AG09319 (cell line): ENCODE data around the gene RAB4A.

Experiments used
- DNase-seq: peaks from one replicate; pipeline ENCODE4 v3.0.0-alpha.2; 2010; ENCODE audit warnings: low read depth; ENCODE audit errors: extremely low read depth
- CTCF ChIP-seq: IDR thresholded peaks from 2 replicates; pipeline ENCODE4 v1.5.1; 2011; ENCODE audit warnings: low read depth, mild to moderate bottlenecking, inconsistent platforms, low read length, moderate library complexity

The RAB4A gene

DNA sequence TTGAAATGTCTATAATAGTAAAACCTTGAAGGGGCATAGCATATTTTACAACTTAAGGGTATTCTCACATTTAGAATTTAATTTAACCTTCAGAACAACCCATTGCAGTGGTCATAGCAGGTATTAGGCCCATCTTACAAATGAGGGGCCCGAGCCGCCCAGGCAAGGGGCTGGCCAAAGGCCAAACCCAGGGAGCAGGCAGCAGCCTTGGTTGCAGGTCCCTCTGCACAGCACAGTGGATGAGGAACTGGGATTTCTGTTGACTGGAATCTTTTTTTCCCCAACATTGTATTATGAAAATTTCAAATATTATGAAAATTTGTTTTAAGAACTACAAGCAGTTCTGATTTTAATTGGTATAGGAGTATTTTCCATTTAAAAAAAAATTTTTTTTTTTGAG is 38.8 kb downstream of the RAB4A start:
- no peak for TF ChIP-seq CTCF
- DNase-seq = no peak

DNA sequence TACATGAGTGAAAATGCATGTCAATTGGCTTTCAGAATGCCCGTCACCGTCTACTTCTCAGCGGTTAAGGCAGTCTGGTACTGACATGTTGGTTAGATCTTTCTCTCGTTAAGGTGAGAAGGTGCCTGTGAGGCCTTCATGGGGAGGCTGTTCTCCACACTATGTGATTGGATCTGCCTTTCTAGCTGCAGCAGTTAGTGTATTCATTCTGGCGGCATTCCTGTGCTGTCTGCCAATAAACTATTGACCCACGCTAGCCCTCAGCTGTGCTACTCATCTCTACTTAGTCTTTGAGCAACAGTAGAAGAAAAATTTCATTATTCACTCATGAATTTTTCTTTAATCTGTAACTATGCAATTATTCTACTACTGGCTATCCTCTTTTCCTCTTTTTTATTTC is 39.9 kb downstream of the RAB4A start:
- no peak for DNase-seq
- TF ChIP-seq CTCF = no peak

DNA sequence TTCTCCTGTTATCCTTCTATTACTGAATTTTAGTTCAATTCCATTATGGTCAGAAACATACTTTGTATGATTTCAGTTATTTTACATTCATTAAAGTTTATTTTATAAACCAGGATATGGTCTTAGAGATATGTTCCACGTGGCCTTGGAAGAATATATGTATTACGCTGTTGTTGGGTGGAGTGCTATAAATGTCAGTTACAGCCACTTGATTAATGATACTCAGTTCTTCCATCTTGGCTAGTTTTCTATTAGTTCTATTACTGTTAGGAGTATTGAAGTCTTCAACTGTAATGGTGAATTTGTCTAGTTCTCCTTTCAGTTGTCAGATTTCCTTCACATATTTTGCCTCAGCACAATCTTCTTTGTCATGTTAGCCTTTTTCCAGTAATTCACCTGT is 45.3 kb downstream of the RAB4A start:
- DNase-seq = no peak
- no peak for TF ChIP-seq CTCF

DNA sequence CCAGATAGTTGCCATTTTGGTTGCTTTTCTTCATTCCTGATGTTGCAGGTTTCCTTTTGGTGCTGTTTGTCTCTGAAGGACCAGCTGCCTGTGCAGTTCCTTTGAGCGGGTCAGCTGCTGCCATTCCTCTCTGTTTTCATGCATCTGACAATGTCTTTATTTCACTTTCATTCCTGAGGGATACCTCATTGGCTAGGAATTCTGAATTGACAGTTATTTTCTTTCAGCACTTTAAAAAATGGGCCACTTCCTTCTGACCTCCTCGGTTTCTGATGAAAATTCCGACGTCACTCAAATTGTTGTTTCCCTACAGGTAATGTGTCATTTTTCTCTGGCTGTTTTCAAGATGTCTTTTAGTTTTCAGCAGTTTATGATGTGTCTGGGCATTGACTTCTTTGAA is 47.1 kb downstream of the RAB4A start:
- DNase-seq = no peak
- no peak for TF ChIP-seq CTCF

DNA sequence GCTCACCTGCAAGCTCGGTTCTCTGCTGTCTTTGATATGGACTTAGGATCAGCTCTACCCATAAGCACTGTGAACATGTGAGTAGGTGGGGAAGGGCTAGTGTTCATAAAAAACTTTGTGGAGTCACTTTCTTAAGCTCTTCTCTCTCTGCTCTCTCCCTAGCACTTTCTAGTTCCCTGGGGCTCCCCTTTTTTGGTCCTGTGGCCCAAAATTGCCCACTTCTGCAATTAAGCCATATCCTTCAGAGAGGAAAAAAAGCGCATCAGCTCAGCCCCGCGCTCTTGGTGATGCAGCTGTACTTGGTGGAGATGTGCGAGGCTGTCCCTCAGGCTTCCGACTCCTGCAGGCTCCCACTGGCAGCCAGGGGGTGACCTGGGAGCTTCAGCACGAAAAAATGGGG is 48.6 kb downstream of the RAB4A start:
- TF ChIP-seq CTCF = no peak
- no peak for DNase-seq

GRCh38 chr1:229323201-229323600 is 52.3 kb downstream of the RAB4A start:
- no peak for DNase-seq
- TF ChIP-seq CTCF = no peak

DNA sequence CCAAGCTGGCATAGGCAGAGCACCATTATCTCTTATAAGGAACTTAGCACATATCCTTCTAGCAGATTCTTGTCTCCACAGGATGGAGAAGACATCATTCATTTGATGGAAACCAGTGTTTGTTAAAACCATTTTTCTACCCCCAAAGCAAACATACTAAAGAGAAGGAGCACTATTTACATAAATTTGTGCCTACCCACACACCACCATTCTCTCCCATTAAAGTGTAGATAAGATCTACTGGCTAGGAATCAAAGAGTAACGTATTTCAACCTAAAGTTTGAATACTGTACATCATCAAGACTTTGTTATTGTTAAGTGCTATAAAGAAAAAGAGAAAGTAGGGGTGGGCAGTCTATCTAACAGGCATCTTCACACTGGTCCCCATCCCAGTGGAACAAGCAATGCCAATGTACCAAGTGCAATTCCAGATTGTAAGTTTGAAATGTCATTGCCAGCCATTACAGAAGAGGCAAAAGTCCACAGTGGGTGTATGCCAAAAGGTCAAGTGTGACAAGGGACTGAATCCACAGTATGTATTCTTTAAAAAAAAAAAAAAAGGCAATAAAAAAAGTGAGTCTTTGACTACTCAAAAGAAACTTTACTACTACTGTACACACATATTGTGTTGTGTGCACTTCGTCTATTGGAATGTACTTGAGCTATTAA is 53.1 kb downstream of the RAB4A start:
- no peak for DNase-seq
- TF ChIP-seq CTCF = no peak
